Progenitor cell of endocrine pancreas (in vitro differentiated cells): ENCODE data around the gene ID1. TPM values are rescaled to one million over a fixed set of nuclear protein-coding genes. Genes with fewer than 3 reads are reported as not detected.

Experiments used
- DNase-seq: peaks from one replicate; pipeline ENCODE4 v3.0.0; 2021; ENCODE audit warnings: low spot score; ENCODE audit not compliant: unreplicated experiment
- H3K27ac Mint-ChIP-seq: 2 replicates; pipeline ENCODE4 v1.8.0; 2021; ENCODE audit warnings: mild to moderate bottlenecking, moderate library complexity, mixed read lengths
- H3K27me3 Mint-ChIP-seq: 2 replicates; pipeline ENCODE4 v1.8.0; 2021; ENCODE audit warnings: mixed read lengths
- H3K36me3 Mint-ChIP-seq: 2 replicates; pipeline ENCODE4 v1.8.0; 2022; ENCODE audit warnings: mixed read lengths; ENCODE audit not compliant: insufficient read depth
- H3K4me1 Mint-ChIP-seq: 2 replicates; pipeline ENCODE4 v1.8.0; 2021; ENCODE audit warnings: low read depth, mixed read lengths
- H3K4me3 Mint-ChIP-seq: 2 replicates; pipeline ENCODE4 v1.8.0; 2021; ENCODE audit warnings: low read depth, mild to moderate bottlenecking, moderate library complexity, mixed read lengths
- H3K9me3 Mint-ChIP-seq: 2 replicates; pipeline ENCODE4 v1.8.0; 2021; ENCODE audit warnings: low read depth, mixed read lengths
- total RNA-seq: library from RNA; stranded (reverse); gene quantifications from 2 replicates; pipeline ENCODE4 v1.2.1, GENCODE V29; 2021
- TF ChIP-seq, protein P1 (sequence below): fragments of 200-600 bp; sonication (generic); IDR thresholded peaks from one replicate; pipeline ENCODE4 v1.5.0; 2021; ENCODE audit warnings: antibody characterized with exemption, mild to moderate bottlenecking; ENCODE audit not compliant: unreplicated experiment

ID1 gene
- total RNA-seq, 1 donor from 2014 or later: 322 TPM

DNA sequence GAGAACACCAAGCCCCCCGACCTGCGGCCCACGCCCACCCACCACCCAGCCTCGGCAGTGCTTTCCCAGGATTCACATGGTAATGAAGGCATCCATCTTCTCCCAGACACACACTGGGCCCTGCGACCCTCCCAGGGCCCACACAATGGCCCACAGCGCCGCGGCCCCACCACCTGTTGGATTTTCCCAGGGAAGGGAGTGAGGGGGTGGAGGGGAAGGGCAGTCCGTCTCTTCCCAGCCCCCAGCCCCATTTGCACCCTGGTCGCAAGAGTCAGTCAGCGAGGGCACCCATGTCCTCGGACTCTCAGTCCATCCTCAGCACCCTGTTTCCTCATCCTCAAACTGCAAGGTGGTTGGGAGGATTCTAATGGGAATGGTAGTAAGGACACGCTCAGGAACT is 23.7 kb upstream of the ID1 start:
- Mint-ChIP-seq H3K4me3 (no peak overlapping the region), H3K9me3 (no peaks in the 10 kb centered on the region), H3K36me3 (peaks cover 10% of the 10 kb centered on the region), H3K27me3 (no peaks in the 10 kb centered on the region), H3K4me1 (peaks cover 27% of the 10 kb centered on the region), H3K27ac (peak overlapping the region; percentile 89)
- TF ChIP-seq, protein P1, sequence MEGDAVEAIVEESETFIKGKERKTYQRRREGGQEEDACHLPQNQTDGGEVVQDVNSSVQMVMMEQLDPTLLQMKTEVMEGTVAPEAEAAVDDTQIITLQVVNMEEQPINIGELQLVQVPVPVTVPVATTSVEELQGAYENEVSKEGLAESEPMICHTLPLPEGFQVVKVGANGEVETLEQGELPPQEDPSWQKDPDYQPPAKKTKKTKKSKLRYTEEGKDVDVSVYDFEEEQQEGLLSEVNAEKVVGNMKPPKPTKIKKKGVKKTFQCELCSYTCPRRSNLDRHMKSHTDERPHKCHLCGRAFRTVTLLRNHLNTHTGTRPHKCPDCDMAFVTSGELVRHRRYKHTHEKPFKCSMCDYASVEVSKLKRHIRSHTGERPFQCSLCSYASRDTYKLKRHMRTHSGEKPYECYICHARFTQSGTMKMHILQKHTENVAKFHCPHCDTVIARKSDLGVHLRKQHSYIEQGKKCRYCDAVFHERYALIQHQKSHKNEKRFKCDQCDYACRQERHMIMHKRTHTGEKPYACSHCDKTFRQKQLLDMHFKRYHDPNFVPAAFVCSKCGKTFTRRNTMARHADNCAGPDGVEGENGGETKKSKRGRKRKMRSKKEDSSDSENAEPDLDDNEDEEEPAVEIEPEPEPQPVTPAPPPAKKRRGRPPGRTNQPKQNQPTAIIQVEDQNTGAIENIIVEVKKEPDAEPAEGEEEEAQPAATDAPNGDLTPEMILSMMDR: no peak
- DNase-seq: no peak

DNA sequence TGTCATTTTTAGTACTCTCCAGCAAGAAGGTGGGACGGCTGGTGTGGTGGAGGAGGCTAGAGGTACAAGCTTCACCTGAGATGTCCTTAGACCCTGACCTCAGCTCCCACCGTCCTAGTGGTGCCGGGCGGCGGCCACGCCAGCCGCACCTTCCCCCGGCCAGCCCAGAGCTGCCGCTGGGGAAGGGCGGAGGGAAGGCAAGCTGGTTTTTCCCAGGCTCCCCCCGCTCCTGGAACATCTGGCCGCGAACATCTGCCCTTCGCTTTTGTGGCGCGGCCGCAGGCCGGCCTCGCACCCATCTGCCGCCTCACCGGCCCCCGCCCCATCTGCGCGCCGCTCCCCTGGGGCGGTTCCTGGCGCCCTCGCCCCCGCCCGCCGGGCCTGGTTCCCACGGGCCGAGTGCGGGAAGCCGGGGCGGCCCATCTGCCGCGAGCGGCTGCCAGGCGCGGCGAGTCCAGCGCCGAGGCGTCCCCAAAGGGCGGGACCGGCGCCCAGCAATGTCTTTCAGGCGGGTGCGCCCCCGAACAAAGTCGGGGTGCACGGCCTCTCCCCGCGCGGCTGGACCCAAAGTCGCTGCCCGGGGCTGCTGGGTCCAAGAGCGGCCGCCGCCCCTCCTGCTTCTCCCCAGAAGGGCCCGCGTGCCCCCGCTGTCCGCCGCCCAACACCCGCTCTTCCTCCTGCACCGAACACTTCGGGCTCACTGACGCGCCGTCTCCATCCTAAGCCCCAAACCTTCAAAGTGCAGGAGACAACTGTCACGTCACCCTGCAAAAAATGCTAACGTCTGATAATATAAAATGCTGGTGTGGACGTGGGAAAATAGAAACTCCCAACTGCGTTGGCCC is 17.3 kb upstream of the ID1 start:
- H3K27me3 Mint-ChIP-seq: peaks cover 8% of the 10 kb centered on the region
- peak; percentile 19 for DNase-seq
- peak overlapping the region; percentile 70 for H3K4me3 Mint-ChIP-seq
- H3K9me3 Mint-ChIP-seq: no peaks in the 10 kb centered on the region
- TF ChIP-seq, protein P1: no peak
- peaks cover 22% of the 10 kb centered on the region for H3K4me1 Mint-ChIP-seq
- peak overlapping the region; percentile 69 for H3K27ac Mint-ChIP-seq
- H3K36me3 Mint-ChIP-seq: no peaks in the 10 kb centered on the region

DNA sequence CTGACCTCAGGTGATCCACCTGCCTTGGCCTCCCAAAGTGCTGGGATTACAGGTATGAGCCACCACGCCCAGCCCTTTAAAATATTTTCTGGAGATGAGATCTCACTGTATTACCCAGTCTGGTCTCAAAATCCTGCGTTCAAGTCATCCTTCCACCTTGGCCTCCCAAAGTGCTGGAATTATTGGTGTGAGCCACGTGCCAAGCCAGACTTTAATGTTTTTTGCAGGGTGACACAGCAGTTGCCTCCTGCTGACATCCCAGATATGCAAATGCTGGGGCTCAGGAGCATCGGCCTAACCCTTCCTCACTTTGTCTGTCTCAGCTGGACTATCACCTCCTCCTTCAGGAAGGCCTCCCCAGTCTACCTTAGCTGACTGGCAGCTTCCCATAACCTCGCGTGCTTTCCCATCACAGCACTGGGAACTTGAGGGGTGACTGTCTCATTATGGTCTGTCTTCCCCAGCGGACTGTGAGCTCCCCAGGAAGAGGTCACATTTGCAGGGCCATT is 14.3 kb upstream of the ID1 start:
- Mint-ChIP-seq H3K4me3 (no peak overlapping the region), H3K4me1 (peaks cover 25% of the 10 kb centered on the region), H3K36me3 (no peaks in the 10 kb centered on the region), H3K9me3 (no peaks in the 10 kb centered on the region), H3K27me3 (peaks cover 8% of the 10 kb centered on the region), H3K27ac (no peak overlapping the region)
- TF ChIP-seq, protein P1: no peak
- no peak for DNase-seq

DNA sequence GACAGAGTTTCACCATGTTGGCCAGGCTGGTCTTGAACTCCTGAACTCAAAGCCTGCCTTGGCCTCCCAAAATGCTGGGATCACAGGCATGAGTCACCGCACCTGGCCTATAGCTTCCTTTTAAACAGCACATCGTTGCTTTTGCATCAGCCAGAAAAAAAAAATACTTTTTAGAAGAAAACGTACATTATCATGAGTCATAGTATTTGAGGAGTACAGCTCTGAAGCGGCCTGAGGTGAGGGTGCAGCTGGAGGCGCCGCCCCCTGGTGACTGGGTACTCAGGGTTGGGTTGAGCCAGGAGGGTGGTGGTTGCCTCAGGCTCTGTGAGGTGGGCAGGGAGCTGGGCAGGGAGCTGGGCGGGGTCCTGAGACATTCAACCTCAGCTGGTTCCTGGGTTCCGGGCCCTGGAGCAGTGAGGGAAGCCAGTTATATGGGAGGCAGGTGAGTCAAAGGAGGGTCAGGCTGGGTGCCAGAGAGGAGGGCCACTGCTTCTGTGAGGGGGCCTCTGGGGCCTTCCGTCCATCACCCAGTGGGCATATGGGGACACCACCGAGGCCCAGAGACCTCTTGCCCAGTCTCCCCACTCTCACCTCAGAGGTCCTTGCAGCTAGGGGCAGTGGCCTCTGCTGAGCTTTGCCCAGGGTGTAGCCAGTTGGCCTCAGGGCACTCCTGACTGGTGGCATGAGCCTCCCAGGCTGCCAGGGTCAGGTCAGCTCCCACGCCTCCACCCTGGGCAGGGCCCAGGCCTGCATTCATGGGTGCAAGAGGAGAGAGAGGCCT is 11.7 kb upstream of the ID1 start:
- DNase-seq: no peak
- Mint-ChIP-seq H3K4me3 (no peak overlapping the region), H3K4me1 (peaks cover 24% of the 10 kb centered on the region), H3K36me3 (no peaks in the 10 kb centered on the region), H3K9me3 (no peaks in the 10 kb centered on the region), H3K27ac (peak overlapping the region; percentile 50), H3K27me3 (peaks cover under 1% of the 10 kb centered on the region)
- TF ChIP-seq, protein P1: no peak

DNA sequence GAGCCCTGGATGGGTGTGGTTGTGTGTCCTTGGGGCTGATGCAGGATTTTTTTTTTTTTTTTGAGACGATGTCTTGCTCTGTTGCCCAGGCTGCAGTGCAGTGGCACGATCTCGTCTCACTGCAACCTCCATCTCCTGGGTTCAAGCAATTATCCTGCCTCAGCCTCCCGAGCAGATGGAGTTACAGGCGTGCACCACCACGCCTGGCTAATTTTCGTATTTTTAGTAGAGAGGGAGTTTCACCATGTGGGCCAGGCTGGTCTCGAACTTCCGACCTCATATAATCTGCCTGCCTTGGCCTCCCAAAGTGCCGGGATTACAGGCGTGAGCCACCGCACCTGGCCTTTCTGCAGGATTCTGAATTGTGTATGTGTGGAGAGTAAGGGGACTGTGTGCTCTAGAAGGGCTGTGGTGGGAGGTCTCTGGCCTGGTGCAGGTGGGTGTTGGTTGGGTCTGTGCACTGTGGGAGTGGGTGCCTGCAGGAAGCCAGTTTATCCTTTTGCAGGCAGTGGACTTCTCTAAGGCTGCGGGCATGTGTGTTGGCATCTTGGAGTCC is 11.0 kb upstream of the ID1 start:
- Mint-ChIP-seq H3K27me3 (no peaks in the 10 kb centered on the region), H3K4me3 (no peak overlapping the region), H3K36me3 (no peaks in the 10 kb centered on the region), H3K27ac (peak overlapping the region; percentile 74), H3K9me3 (no peaks in the 10 kb centered on the region), H3K4me1 (peaks cover 22% of the 10 kb centered on the region)
- TF ChIP-seq, protein P1: no peak
- no peak for DNase-seq
